Mesenchymal stem cell (in vitro differentiated cells and primary cell): Measurements from ENCODE around the gene TRAM2.
A peak's percentile ranks its signal among the peaks of the same experiment; 100 is the strongest.

Source experiments
- DNase-seq: peaks from one replicate; pipeline ENCODE4 v3.0.0-alpha.2; 2013
- H2AFZ ChIP-seq: one replicate; pipeline ENCODE4 v1.6.1; 2013; ENCODE audit warnings: low read depth, mild to moderate bottlenecking, control low read depth, inconsistent platforms, low read length, moderate library complexity
- H2AK5ac ChIP-seq: 2 replicates; pipeline ENCODE4 v1.6.1; 2013; ENCODE audit warnings: low read length, moderate library complexity, mild to moderate bottlenecking, inconsistent platforms; ENCODE audit not compliant: severe bottlenecking
- H2BK120ac ChIP-seq: one replicate; pipeline ENCODE4 v1.6.1; 2013; ENCODE audit warnings: low read depth, mild to moderate bottlenecking, inconsistent platforms, low read length, moderate library complexity
- H2BK12ac ChIP-seq, 2 experiments: one replicate each; pipeline ENCODE4 v1.6.1; 2013; ENCODE audit warnings: inconsistent platforms in 2 of 2, low read length in 2 of 2, mild to moderate bottlenecking in 2 of 2, moderate library complexity in 2 of 2, control low read depth in 1 of 2
- H2BK15ac ChIP-seq: one replicate; pipeline ENCODE4 v1.6.1; 2013; ENCODE audit warnings: mild to moderate bottlenecking, low read depth, inconsistent platforms; ENCODE audit not compliant: poor library complexity, severe bottlenecking
- H2BK5ac ChIP-seq: 2 replicates; pipeline ENCODE4 v1.6.1; 2013; ENCODE audit warnings: low read depth, mild to moderate bottlenecking, low read length, control low read depth, inconsistent platforms; ENCODE audit not compliant: poor library complexity, severe bottlenecking
- H3K14ac ChIP-seq, 2 experiments: one replicate each; pipeline ENCODE4 v1.6.1; 2013; ENCODE audit warnings: inconsistent platforms in 2 of 2, low read length in 2 of 2, control low read depth in 1 of 2, mild to moderate bottlenecking in 1 of 2, moderate library complexity in 1 of 2
- H3K18ac ChIP-seq, 2 experiments: one replicate each; pipeline ENCODE4 v1.6.1; 2013; ENCODE audit warnings: inconsistent platforms in 2 of 2, low read length in 2 of 2, control low read depth in 1 of 2, low read depth in 1 of 2, mild to moderate bottlenecking in 1 of 2
- H3K23ac ChIP-seq, 2 experiments: one replicate each; pipeline ENCODE4 v1.6.1; 2013; ENCODE audit warnings: inconsistent platforms in 2 of 2, low read length in 2 of 2, mild to moderate bottlenecking in 2 of 2, moderate library complexity in 2 of 2, control low read depth in 1 of 2
- H3K27ac ChIP-seq: 2 replicates; pipeline ENCODE4 v1.5.1; 2013; ENCODE audit warnings: mild to moderate bottlenecking, moderate library complexity, low read length, control low read depth, inconsistent platforms; ENCODE audit not compliant: poor library complexity, severe bottlenecking
- H3K27me3 ChIP-seq, 2 experiments: 2 replicates each; pipeline versions ENCODE4 v1.6.1 to v1.7.0; 2013; ENCODE audit warnings: low read length in 2 of 2, mild to moderate bottlenecking in 2 of 2, moderate library complexity in 2 of 2, control low read depth in 1 of 2, inconsistent platforms in 1 of 2; ENCODE audit not compliant: control insufficient read depth in 1 of 2, insufficient read depth in 1 of 2
- H3K36me3 ChIP-seq, 2 experiments: 2 replicates each; pipeline versions ENCODE4 v1.6.1 to v1.7.0; 2013; ENCODE audit warnings: low read length in 2 of 2, control low read depth in 1 of 2, inconsistent platforms in 1 of 2, low read depth in 1 of 2, mild to moderate bottlenecking in 1 of 2; ENCODE audit not compliant: insufficient read depth in 2 of 2, control insufficient read depth in 1 of 2
- H3K4ac ChIP-seq, 2 experiments: one replicate each; pipeline ENCODE4 v1.6.1; 2013; ENCODE audit warnings: inconsistent platforms in 2 of 2, low read length in 2 of 2, mild to moderate bottlenecking in 2 of 2, moderate library complexity in 2 of 2, control low read depth in 1 of 2, low read depth in 1 of 2
- H3K4me1 ChIP-seq: 2 replicates; pipeline ENCODE4 v1.6.1; 2013; ENCODE audit warnings: low read depth, low read length, control low read depth; ENCODE audit not compliant: control insufficient read depth, insufficient read depth
- H3K4me2 ChIP-seq: 2 replicates; pipeline ENCODE4 v1.6.1; 2013; ENCODE audit warnings: low read length, mild to moderate bottlenecking, inconsistent platforms; ENCODE audit not compliant: poor library complexity, severe bottlenecking
- H3K4me3 ChIP-seq, 2 experiments: 2 replicates each; pipeline versions ENCODE4 v1.5.1 to v1.7.0; 2013; ENCODE audit warnings: low read length in 2 of 2, mild to moderate bottlenecking in 2 of 2, control low read depth in 1 of 2, low read depth in 1 of 2; ENCODE audit not compliant: insufficient read depth in 1 of 2
- H3K79me1 ChIP-seq: replicated peaks from 2 replicates; pipeline ENCODE4 v1.6.1; 2013; ENCODE audit warnings: mild to moderate bottlenecking, control low read depth, low read length, inconsistent platforms; ENCODE audit not compliant: poor library complexity, severe bottlenecking
- H3K9ac ChIP-seq: 2 replicates; pipeline ENCODE4 v1.7.0; 2013; ENCODE audit warnings: mild to moderate bottlenecking, low read length, moderate library complexity
- H3K9me3 ChIP-seq: 2 replicates; pipeline ENCODE4 v1.7.0; 2013; ENCODE audit warnings: mild to moderate bottlenecking, low read length; ENCODE audit not compliant: control insufficient read depth
- H4K8ac ChIP-seq: one replicate; pipeline ENCODE4 v1.6.1; 2013; ENCODE audit warnings: inconsistent platforms, mild to moderate bottlenecking, low read length, moderate library complexity
- H4K91ac ChIP-seq: one replicate; pipeline ENCODE4 v1.6.1; 2013; ENCODE audit warnings: mild to moderate bottlenecking, low read length, inconsistent platforms
- WGBS: methylation state at CpG from one replicate; pipeline ENCODE4 v1.1.7; 2013; ENCODE audit warnings: mixed read lengths; 5-methylcytosine and 5-hydroxymethylcytosine counted together

The TRAM2 gene

GRCh38 chr6:52530351-52530750, 46.5 kb downstream of the TRAM2 start:
- Histone ChIP-seq H2BK120ac (no peak overlapping the region), H3K14ac (no peak overlapping the region), H3K23ac (peak overlapping the region in 1 of 2 experiments; percentile 20), H3K36me3 (peaks cover 46 to 84% of the 10 kb centered on the region in 2 experiments), H2BK15ac (no peak overlapping the region), H3K27ac (no peak overlapping the region), H3K9me3 (no peaks in the 10 kb centered on the region), H2BK12ac (no peak overlapping the region), H3K4me3 (no peak overlapping the region), H3K27me3 (no peaks in the 10 kb centered on the region), H2BK5ac (no peak overlapping the region), H3K9ac (no peak overlapping the region), H2AFZ (no peak overlapping the region), H3K18ac (peak overlapping the region in 1 of 2 experiments; percentile 31), H4K8ac (no peak overlapping the region), H3K4me2 (no peak overlapping the region), H3K4ac (no peak overlapping the region), H4K91ac (no peak overlapping the region), H2AK5ac (peak overlapping the region; percentile 68), H3K4me1 (peaks cover 22% of the 10 kb centered on the region), H3K79me1 (peaks cover 22% of the 10 kb centered on the region)
- no peak for DNase-seq
- 93% methylated on average over 10 of the region's 10 CpGs for WGBS

GRCh38 chr6:52529311-52529710, 47.5 kb downstream of the TRAM2 start:
- Histone ChIP-seq H2BK5ac (no peak overlapping the region), H3K23ac (peak overlapping the region in 1 of 2 experiments; percentile 47), H2AFZ (no peak overlapping the region), H2BK12ac (no peak overlapping the region), H3K18ac (no peak overlapping the region), H3K14ac (no peak overlapping the region), H3K9me3 (no peaks in the 10 kb centered on the region), H2BK15ac (no peak overlapping the region), H3K36me3 (peaks cover 40 to 84% of the 10 kb centered on the region in 2 experiments), H3K27me3 (no peaks in the 10 kb centered on the region), H3K4me2 (no peak overlapping the region), H2BK120ac (no peak overlapping the region), H3K9ac (no peak overlapping the region), H2AK5ac (peak overlapping the region; percentile 80), H3K4me1 (peaks cover 20% of the 10 kb centered on the region), H3K79me1 (peaks cover 19% of the 10 kb centered on the region), H3K27ac (no peak overlapping the region), H4K8ac (no peak overlapping the region), H4K91ac (no peak overlapping the region), H3K4ac (no peak overlapping the region), H3K4me3 (no peak overlapping the region)
- 99% methylated on average over 8 of the region's 8 CpGs for WGBS
- DNase-seq: no peak

GRCh38 chr6:52527436-52527835, 49.4 kb downstream of the TRAM2 start:
- Histone ChIP-seq H2BK5ac (no peak overlapping the region), H3K4me2 (no peak overlapping the region), H3K14ac (no peak overlapping the region), H4K8ac (no peak overlapping the region), H3K4ac (no peak overlapping the region), H3K23ac (no peak overlapping the region), H3K4me3 (no peak overlapping the region), H2BK120ac (no peak overlapping the region), H3K27ac (peak overlapping the region; percentile 72), H3K27me3 (no peaks in the 10 kb centered on the region), H2AFZ (no peak overlapping the region), H3K36me3 (peaks cover 28 to 78% of the 10 kb centered on the region in 2 experiments), H3K9ac (no peak overlapping the region), H2BK12ac (no peak overlapping the region), H4K91ac (no peak overlapping the region), H2BK15ac (no peak overlapping the region), H3K9me3 (no peaks in the 10 kb centered on the region), H2AK5ac (no peak overlapping the region), H3K79me1 (peaks cover 17% of the 10 kb centered on the region), H3K18ac (peak overlapping the region in 1 of 2 experiments; percentile 63), H3K4me1 (peaks cover 18% of the 10 kb centered on the region)
- WGBS: 95% methylated on average over 6 of the region's 7 CpGs
- no peak for DNase-seq

- no peak overlapping the region for H3K4ac ChIP-seq
- H4K91ac ChIP-seq: no peak overlapping the region
- no peak overlapping the region for H4K8ac ChIP-seq
- H3K79me1 ChIP-seq: peaks cover 17% of the 10 kb centered on the region
- H3K23ac ChIP-seq: no peak overlapping the region
- H3K9me3 ChIP-seq: no peaks in the 10 kb centered on the region
- H2BK120ac ChIP-seq: no peak overlapping the region
- WGBS: 78% methylated on average over 2 of the region's 4 CpGs
- H3K36me3 ChIP-seq: peaks cover 28 to 70% of the 10 kb centered on the region in 2 experiments
- H2BK15ac ChIP-seq: no peak overlapping the region
- H3K27me3 ChIP-seq: no peaks in the 10 kb centered on the region
- no peak overlapping the region for H2AK5ac ChIP-seq
- H3K4me2 ChIP-seq: no peak overlapping the region
- H3K9ac ChIP-seq: no peak overlapping the region
- peaks cover 22% of the 10 kb centered on the region for H3K4me1 ChIP-seq
- peak overlapping the region; percentile 65 for H3K27ac ChIP-seq
- no peak overlapping the region for H2BK5ac ChIP-seq
- no peak overlapping the region for H3K4me3 ChIP-seq
- no peak overlapping the region for H2BK12ac ChIP-seq
- DNase-seq: peak; percentile 63
- no peak overlapping the region for H3K18ac ChIP-seq
- H2AFZ ChIP-seq: no peak overlapping the region
- no peak overlapping the region for H3K14ac ChIP-seq
These were observed 50.2 kb downstream of the TRAM2 start for GRCh38 chr6:52526634-52527033.
